ENCODE measurements around the gene NEU4. TPM values are rescaled to one million over a fixed set of nuclear protein-coding genes. Genes with fewer than 3 reads are reported as not detected.
"Not testable (repeated sequence)": the region's sequence is repeated elsewhere in the genome, so short reads cannot be mapped to it uniquely, and the experiment has no call there.

NEU4 gene
- total and polyA plus RNA-seq, 9 of the 15 experiments (the other 6 are each of a cell fraction or from before 2014, with no cell fraction given), result 0.01 to 0.40 TPM; not detected in 7

DNA sequence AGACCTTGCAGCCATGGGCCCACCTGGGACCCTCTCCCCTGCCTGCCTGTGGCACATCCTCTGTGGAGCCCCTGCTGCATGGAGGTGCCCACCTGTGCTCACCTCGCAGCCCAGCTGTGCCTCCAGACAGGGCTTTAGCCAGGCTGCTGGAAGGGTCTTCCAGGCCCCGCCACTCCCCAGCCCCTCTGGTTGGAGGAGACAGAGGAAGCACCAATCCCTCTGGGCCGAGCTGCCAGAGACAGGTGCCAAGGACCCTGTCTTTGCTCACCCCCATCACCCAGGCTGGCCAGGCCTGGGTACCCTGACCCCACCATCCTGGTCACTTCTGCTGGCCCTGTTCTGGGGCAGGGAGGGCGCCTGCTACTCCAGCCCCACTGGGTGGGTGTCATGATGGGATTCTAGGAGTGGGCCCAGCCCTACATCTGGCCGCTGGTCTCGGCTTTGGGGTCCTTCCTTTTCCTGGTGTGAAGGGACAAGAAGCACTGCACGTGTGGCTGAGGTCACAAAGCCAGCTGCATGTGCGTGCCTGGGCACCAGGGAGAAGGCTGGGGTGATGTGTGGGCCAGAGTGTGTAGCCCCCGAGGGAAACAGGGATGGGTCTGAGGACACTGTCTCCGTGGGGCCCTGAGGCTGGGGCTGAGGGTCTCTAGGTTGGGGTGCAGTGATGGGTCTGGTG, 9.3 kb upstream of the NEU4 start:
- Histone ChIP-seq H3K9ac (ENCODE audit: insufficient read depth in 1 of 2, low read depth in 2 of 2, low read length in 2 of 2) (no peak overlapping the region; a peak in 1 of 4 replicates), H4K20me1 (replicated peaks; ENCODE audit: control insufficient read depth, insufficient read depth, low read length) (no peaks in the 10 kb centered on the region), H3K9me1 (ENCODE audit: control insufficient read depth, insufficient read depth, low read length) (no peaks in the 10 kb centered on the region), H3K4me1 (replicated peaks in 1 of 2; ENCODE audit: control insufficient read depth in 2 of 2, insufficient read depth in 2 of 2, low read length in 2 of 2) (peaks cover 13 to 81% of the 10 kb centered on the region in 2 experiments), H3K27ac (ENCODE audit: extremely low read depth, low read depth, low read length) (no peak overlapping the region), H3K9me3 (replicated peaks; ENCODE audit: control insufficient read depth, insufficient read depth, low read depth, low read length) (no peaks in the 10 kb centered on the region; the same call in 1 of the 2 replicates), H3K4me2 (ENCODE audit: insufficient read depth, low read length) (no peak overlapping the region), H3K79me2 (ENCODE audit: control insufficient read depth, insufficient read depth, low read length) (peaks cover 3% of the 10 kb centered on the region; the same call in 1 of the 3 replicates), H3K36me3 (ENCODE audit: control insufficient read depth, insufficient read depth, low read length) (no peaks in the 10 kb centered on the region), H3K4me3 (no peak overlapping the region), H3K27me3 (ENCODE audit: control insufficient read depth in 2 of 2, insufficient read depth in 2 of 2, low read length in 2 of 2) (no peaks in the 10 kb centered on the region), H2AFZ (ENCODE audit: low read depth, low read length) (no peak overlapping the region)
- TF ChIP-seq FOSL1 (tag; conservative IDR thresholded peaks at IDR 0.05) (no peak), STAT5A (IDR thresholded peaks at IDR 0.05; ENCODE audit: borderline replicate concordance, low read length) (no peak)
- no peak for DNase-seq (ENCODE audit: extremely low read depth in 1 of 4, low spot score in 3 of 4)
- ChIA-PET CTCF (ENCODE audit: low intra/inter-chr PET ratio) (no interaction called here), POLR2A (no interaction called here)
- intact Hi-C loops (cut with micrococcal nuclease), result no loop called here
- in situ Hi-C loops (cut with MboI), result no loop called here
- no TSS peak for BruUV-seq (replicated peaks)
- no peak for ATAC-seq
- FAIRE-seq, result no peak
- WGBS (ENCODE audit: insufficient coverage, low coverage, missing lambda C conversion rate), result 78% methylated on average over 4 of the region's 10 CpGs

DNA sequence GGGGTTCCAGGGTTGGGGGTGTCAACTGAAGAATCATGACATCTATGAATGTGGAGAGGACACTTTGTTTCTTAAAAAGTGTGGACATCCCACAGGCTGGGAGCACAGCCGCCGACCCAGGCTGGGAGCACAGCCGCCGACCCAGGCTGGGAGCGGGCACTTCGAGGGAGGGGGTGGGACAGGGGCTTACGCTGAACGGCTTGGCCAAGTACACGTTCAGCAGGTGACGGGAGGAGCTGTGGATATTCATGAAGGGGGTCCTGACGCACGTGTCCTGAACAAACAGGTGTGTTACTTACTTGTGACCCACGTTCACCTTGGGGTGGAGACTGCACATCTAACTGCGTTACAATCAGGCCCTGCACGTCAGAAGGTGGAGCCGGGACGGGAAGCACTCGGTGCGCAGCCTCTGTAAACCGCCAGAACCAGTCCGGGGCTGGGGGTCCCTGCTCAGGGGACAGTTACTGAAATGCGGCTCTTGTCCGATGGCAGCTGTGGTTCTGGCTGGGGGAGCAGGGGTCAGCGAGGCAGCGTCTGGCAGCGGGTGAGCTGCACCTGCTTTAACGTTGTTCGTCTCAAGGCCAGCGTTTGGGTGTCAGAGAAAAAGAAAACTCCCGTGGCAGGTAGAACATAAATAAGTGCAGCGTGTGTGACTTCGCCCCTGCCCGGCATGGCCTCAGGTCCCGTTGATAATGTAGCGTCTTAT, 8.6 kb upstream of the NEU4 start:
- H3K27me3 ChIP-seq (ENCODE audit: control insufficient read depth in 2 of 2, insufficient read depth in 2 of 2, low read length in 2 of 2); H3K27ac ChIP-seq (ENCODE audit: extremely low read depth, low read depth, low read length); DNase-seq (ENCODE audit: extremely low read depth in 1 of 4, low spot score in 3 of 4); in situ Hi-C loops (cut with MboI); FAIRE-seq; H3K9me3 ChIP-seq (replicated peaks; ENCODE audit: control insufficient read depth, insufficient read depth, low read depth, low read length); H2AFZ ChIP-seq (ENCODE audit: low read depth, low read length); intact Hi-C loops (cut with micrococcal nuclease); H3K9me1 ChIP-seq (ENCODE audit: control insufficient read depth, insufficient read depth, low read length); H3K4me3 ChIP-seq; H3K4me2 ChIP-seq (ENCODE audit: insufficient read depth, low read length); H3K9ac ChIP-seq (ENCODE audit: insufficient read depth in 1 of 2, low read depth in 2 of 2, low read length in 2 of 2); ATAC-seq; BruUV-seq (replicated peaks); H4K20me1 ChIP-seq (replicated peaks; ENCODE audit: control insufficient read depth, insufficient read depth, low read length); H3K79me2 ChIP-seq (ENCODE audit: control insufficient read depth, insufficient read depth, low read length); H3K36me3 ChIP-seq (ENCODE audit: control insufficient read depth, insufficient read depth, low read length); CTCF ChIA-PET (ENCODE audit: low intra/inter-chr PET ratio): not testable (repeated sequence)
- 73% methylated on average over 18 of the region's 35 CpGs for WGBS (ENCODE audit: insufficient coverage, low coverage, missing lambda C conversion rate)
- POLR2A ChIA-PET, result interaction anchor here (0.7 kb wide), 1 partner anchor 332 kb away, joined by 3 read pairs; no protein-coding TSS in a partner anchor
- H3K4me1 ChIP-seq (replicated peaks in 1 of 2; ENCODE audit: control insufficient read depth in 2 of 2, insufficient read depth in 2 of 2, low read length in 2 of 2), result peaks cover 16 to 84% of the 10 kb centered on the region in 2 experiments

Data from K562 (cell line).